NCI-H1417 treated with DMSO at 0.1 percent for 48 hours (cell line): ENCODE measurements around the gene MRPL12.

Source experiments
- DNase-seq: peaks from one replicate; lab custom pipeline; 2025; lab: John Stamatoyannopoulos, UW

Gene MRPL12

DNA sequence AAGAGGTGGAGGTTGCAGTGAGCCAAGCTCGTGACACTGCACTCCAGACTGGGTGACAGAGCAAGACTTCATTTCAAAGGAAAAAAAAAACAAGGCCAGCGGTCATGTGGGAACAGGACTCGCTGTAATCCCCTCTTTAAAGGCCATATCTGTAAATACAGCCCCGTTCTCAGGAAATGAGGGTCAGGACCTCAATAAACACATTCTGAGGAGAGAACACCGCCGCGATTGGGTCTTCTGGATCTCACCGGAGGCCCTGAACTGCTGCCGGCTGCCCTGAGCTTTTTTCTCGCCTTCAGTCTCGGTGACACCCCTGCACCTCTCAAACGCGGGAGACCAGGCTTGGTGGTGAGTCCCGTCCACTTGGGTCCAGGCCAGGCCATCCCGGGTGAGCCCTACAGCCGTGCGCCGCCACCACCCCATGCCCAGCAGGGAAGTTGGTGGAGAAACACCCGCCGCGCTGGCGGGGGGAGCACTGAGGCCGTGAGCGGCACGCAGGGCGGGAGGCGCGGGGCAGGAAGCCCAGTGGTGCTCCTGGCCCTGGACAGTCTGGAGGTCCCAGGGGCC lies 37.3 kb downstream of the MRPL12 start:
- DNase-seq = no peak

DNA sequence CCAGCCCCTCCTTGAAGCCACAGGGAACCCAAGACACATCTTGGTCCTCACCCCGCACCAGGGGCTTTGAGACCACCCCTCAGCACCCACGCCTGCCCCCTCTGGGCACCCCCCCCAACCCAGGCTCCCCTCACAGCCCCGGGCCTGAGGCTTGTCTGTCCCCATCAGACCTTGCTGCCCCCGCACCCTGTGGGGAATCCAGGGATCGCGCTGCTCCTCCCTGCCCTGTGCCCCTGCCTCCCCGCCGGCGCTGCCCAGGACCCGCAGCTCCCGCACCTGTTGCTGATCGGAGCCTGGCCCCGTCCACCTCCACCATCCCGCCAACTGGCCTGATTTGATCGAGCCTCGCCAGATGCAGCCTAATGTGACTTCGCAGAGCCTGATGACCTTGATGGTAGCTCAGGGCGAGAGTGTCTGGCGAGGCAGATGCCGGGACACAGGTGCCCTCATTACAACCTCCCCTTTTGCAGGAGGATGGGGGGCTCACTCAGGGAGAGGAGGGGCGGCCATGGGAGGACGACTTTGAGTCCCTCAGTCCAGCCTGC lies 38.0 kb downstream of the MRPL12 start:
- DNase-seq = no peak

DNA sequence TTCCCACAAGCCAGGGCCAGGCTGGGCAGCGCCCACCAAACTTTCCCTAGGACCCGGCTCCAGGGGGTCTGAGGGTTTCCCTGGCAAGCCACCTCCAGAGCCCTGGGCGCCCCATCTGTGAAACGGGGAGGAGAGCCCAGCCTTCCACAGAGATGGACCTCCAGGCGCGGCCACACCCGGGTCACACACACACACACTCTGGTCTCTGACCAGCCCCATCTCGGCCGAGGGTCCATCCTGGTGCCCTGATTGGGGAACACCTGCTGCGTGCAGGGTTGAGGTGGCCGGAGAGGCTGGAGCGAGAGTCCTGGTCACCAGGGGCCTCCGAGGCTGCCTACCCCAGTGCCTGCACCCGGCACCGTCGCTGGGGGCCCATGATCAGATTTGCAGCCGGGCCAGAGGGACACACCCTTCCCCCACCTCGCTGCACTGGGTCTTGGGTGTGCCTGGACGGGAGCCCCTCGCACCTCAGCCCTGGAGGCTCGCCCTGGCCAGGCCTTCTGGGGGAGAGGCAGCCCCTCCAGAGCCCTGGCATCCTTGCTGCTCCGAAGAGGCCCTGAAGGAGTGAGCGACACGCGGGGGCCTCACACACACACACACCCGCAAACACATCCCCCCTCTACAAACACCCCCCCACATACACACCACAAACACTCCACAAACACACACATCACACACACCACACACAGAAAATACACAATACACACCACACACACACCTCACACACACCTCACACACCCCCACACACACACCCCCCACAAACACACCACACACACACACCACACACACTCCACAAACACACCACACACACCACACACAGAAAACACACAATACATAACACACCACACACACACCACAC lies 38.7 kb downstream of the MRPL12 start:
- no peak for DNase-seq
